Endothelial cell of umbilical vein (primary cell): Measurements from ENCODE around the gene MAEA. TPM values are rescaled to one million over a fixed set of nuclear protein-coding genes. Genes with fewer than 3 reads are reported as not detected.

Experiments
- BruUV-seq: library from RNA; stranded (reverse); fragments of 400-500 nt; replicated peaks from 2 replicates; lab custom pipeline; 2021; lab: Mats Ljungman, UMichigan
- CTCF ChIA-PET: fragments of 300-600, 350-600 bp; sonication (Branson Sonifier 250); formaldehyde crosslinking; loops from one replicate; lab custom pipeline; 2021; ENCODE audit warnings: antibody characterized with exemption, inconsistent platforms; lab: Charles Lee
- POLR2A ChIA-PET: fragments of 300-600, 350-600 bp; sonication (Branson Sonifier 250); formaldehyde crosslinking; loops from one replicate; lab custom pipeline; 2021; ENCODE audit warnings: antibody characterized with exemption, inconsistent platforms; lab: Charles Lee
- DNase-seq: peaks from one replicate; pipeline ENCODE4 v3.0.0-alpha.2; 2011; ENCODE audit warnings: low read depth, low spot score
- FAIRE-seq: peaks from 2 replicates; lab custom pipeline; 2011; peaks lifted over from hg19 to GRCh38; lab: Jason Lieb, UNC
- H2AFZ ChIP-seq: 2 replicates; pipeline ENCODE4 v1.6.0; 2012; ENCODE audit warnings: low read depth, low read length, control low read depth, inconsistent platforms
- H3K27ac ChIP-seq: 2 replicates; pipeline ENCODE4 v1.5.1; 2011; ENCODE audit warnings: low read depth, mild to moderate bottlenecking, control low read depth, low read length, moderate library complexity; ENCODE audit not compliant: insufficient read depth
- H3K27me3 ChIP-seq, 2 experiments: 2 replicates each; pipeline versions ENCODE4 v1.6.0 to v1.6.1; 2011; ENCODE audit warnings: low read length in 2 of 2, mixed read lengths in 1 of 2; ENCODE audit not compliant: control insufficient read depth in 2 of 2, insufficient read depth in 2 of 2
- H3K36me3 ChIP-seq, 2 experiments: 2 replicates in 1 of 2; 3 replicates in 1 of 2; pipeline ENCODE4 v1.5.1; 2011; ENCODE audit warnings: low read length in 2 of 2, mild to moderate bottlenecking in 1 of 2, moderate library complexity in 1 of 2; ENCODE audit not compliant: control insufficient read depth in 2 of 2, insufficient read depth in 2 of 2; ENCODE audit errors: extremely low read depth in 1 of 2
- H3K4me1 ChIP-seq: 3 replicates; pipeline ENCODE4 v1.5.1; 2011; ENCODE audit warnings: mild to moderate bottlenecking, low read length; ENCODE audit not compliant: control insufficient read depth, insufficient read depth; ENCODE audit errors: extremely low read depth
- H3K4me2 ChIP-seq: 2 replicates; pipeline ENCODE4 v1.6.1; 2011; ENCODE audit warnings: low read length, control low read depth, mixed read lengths; ENCODE audit not compliant: insufficient read depth
- H3K4me3 ChIP-seq, 3 experiments: fragments of 200-600 bp in 1 of 3; sonication (generic), shearing (Covaris generic) in 1 of 3; replicated peaks in 1 of 3; 2 replicates each; pipeline ENCODE4 v1.5.1; 2011 to 2016; ENCODE audit warnings: control low read depth in 3 of 3, low read length in 3 of 3, mild to moderate bottlenecking in 2 of 3, inconsistent platforms in 1 of 3, low read depth in 1 of 3, moderate library complexity in 1 of 3; ENCODE audit not compliant: insufficient read depth in 1 of 3
- H3K79me2 ChIP-seq: 2 replicates; pipeline ENCODE4 v1.6.0; 2012; ENCODE audit warnings: low read length, inconsistent platforms; ENCODE audit not compliant: control insufficient read depth, insufficient read depth
- H3K9ac ChIP-seq: replicated peaks from 2 replicates; pipeline ENCODE3; 2011; ENCODE audit warnings: low read length, control low read depth; ENCODE audit not compliant: insufficient read depth; ENCODE audit errors: extremely low read depth
- H3K9me1 ChIP-seq: replicated peaks from 3 replicates; pipeline ENCODE4 v1.6.0; 2011; ENCODE audit warnings: mild to moderate bottlenecking, low read length; ENCODE audit not compliant: control insufficient read depth, insufficient read depth; ENCODE audit errors: extremely low read depth
- H3K9me3 ChIP-seq: replicated peaks from 2 replicates; pipeline ENCODE4 v1.5.1; 2012; ENCODE audit warnings: low read length, inconsistent platforms; ENCODE audit not compliant: control insufficient read depth, insufficient read depth
- H4K20me1 ChIP-seq: replicated peaks from 2 replicates; pipeline ENCODE3; 2011; ENCODE audit warnings: mild to moderate bottlenecking, low read length; ENCODE audit not compliant: control insufficient read depth, insufficient read depth; ENCODE audit errors: extremely low read depth
- CTCF ChIP-seq, 2 donors: IDR thresholded peaks; 1 replicate in 1 of 2; 2 replicates in 1 of 2; pipeline ENCODE4 v1.5.1; 2011; ENCODE audit warnings: low read length in 2 of 2, mild to moderate bottlenecking in 2 of 2, moderate library complexity in 2 of 2, control low read depth in 1 of 2, inconsistent platforms in 1 of 2, low read depth in 1 of 2; ENCODE audit not compliant: insufficient read depth in 1 of 2; ENCODE audit errors: extremely low read depth in 1 of 2
- EZH2 ChIP-seq: IDR thresholded peaks from 2 replicates; pipeline ENCODE4 v1.6.1; 2012; ENCODE audit warnings: borderline replicate concordance, low read depth, mild to moderate bottlenecking, moderate library complexity, low read length, inconsistent platforms; ENCODE audit not compliant: severe bottlenecking
- FOS ChIP-seq: IDR thresholded peaks from 2 replicates; pipeline ENCODE4 v1.6.1; 2011; ENCODE audit warnings: mild to moderate bottlenecking, low read length, moderate library complexity, borderline replicate concordance; ENCODE audit not compliant: insufficient read depth
- GATA2 ChIP-seq: IDR thresholded peaks from 2 replicates; pipeline ENCODE4 v1.7.0; 2011; ENCODE audit warnings: low read depth, mild to moderate bottlenecking, moderate library complexity, mixed read lengths, low read length; ENCODE audit not compliant: insufficient read length, insufficient read depth
- JUN ChIP-seq: IDR thresholded peaks from 2 replicates; pipeline ENCODE4 v1.6.1; 2011; ENCODE audit warnings: borderline replicate concordance, low read depth; ENCODE audit not compliant: insufficient read length, insufficient read depth
- MAX ChIP-seq: IDR thresholded peaks from 2 replicates; pipeline ENCODE4 v1.6.1; 2011; ENCODE audit not compliant: insufficient read depth, insufficient read length
- MYC ChIP-seq: IDR thresholded peaks from one replicate; pipeline ENCODE4 v1.6.1; 2011; ENCODE audit warnings: mild to moderate bottlenecking, low read depth, low read length
- POLR2A ChIP-seq: IDR thresholded peaks from 2 replicates; pipeline ENCODE4 v1.6.1; 2012; ENCODE audit warnings: low read depth, mild to moderate bottlenecking, control low read depth, low read length
- POLR2AphosphoS5 ChIP-seq: IDR thresholded peaks from 2 replicates; pipeline ENCODE4 v1.6.1; 2012; ENCODE audit warnings: low read depth, mild to moderate bottlenecking, control low read depth, low read length, moderate library complexity; ENCODE audit not compliant: insufficient read depth
- dilution Hi-C: fragments of 300-500 bp; cut with MboI; formaldehyde crosslinking; loops from one replicate; pipeline ENCODE4 v1.15.0; 2019; ENCODE audit warnings: low sequenced_read_pairs; ENCODE audit not compliant: extremely low pct_ligation_motif_present
- intact Hi-C: fragments of 100-400 bp; cut with micrococcal nuclease; formaldehyde crosslinking; loops from one replicate; pipeline ENCODE4 v1.10.0; 2022
- polyA plus RNA-seq, 4 experiments: library from polyadenylated mRNA; depleted of rRNA in 3 of 4; stranded (reverse) in 3 of 4; unstranded in 1 of 4; fragments of >200 nt; gene quantifications; 2 replicates each; pipeline versions ENCODE4 v1.2.1 to v1.2.3, GENCODE V29; 2011 to 2012; ENCODE audit warnings: missing spikeins in 1 of 4
- total RNA-seq: library from RNA; stranded (reverse); gene quantifications from 2 replicates; pipeline ENCODE4 v1.2.3, GENCODE V29; 2021

MAEA gene
- total and polyA plus RNA-seq, 2 donors (not counting 3 experiments of a cell fraction or from before 2014, with no cell fraction given) = 66.0 to 108 TPM

GRCh38 chr4:1348014-1348513, 58.4 kb downstream of the MAEA start:
- no peak for FAIRE-seq
- intact Hi-C loops = no loop called here
- dilution Hi-C loops = no loop called here

More at GRCh38 chr4:1348014-1348513, 58.4 kb downstream of the MAEA start:
- no peaks in the 10 kb centered on the region for H3K36me3 ChIP-seq
- H3K9me1 ChIP-seq = no peaks in the 10 kb centered on the region
- H3K4me2 ChIP-seq = peak overlapping the region; percentile 93
- H3K9me3 ChIP-seq = no peaks in the 10 kb centered on the region
- ChIA-PET POLR2A (no interaction called here), CTCF (interaction anchor here (2.7 to 3.0 kb wide), 2 partner anchors 8 to 58 kb away, joined by 10 to 20 read pairs; no protein-coding TSS in a partner anchor)
- peak overlapping the region; percentile 82 for H3K27ac ChIP-seq
- no peaks in the 10 kb centered on the region for H3K27me3 ChIP-seq
- no peak for TF ChIP-seq GATA2
- TF ChIP-seq FOS = no peak
- TF ChIP-seq POLR2AphosphoS5 = no peak
- TF ChIP-seq POLR2A = no peak
- no peak for TF ChIP-seq MYC
- no peak for TF ChIP-seq EZH2
- no peak for TF ChIP-seq CTCF (IDR thresholded peaks at IDR 0.05; ENCODE audit: extremely low read depth in 1 of 2, insufficient read depth in 1 of 2, low read depth in 1 of 2, low read length in 2 of 2)
- TF ChIP-seq MAX = no peak
- no peak for TF ChIP-seq JUN
- no peak for DNase-seq
- H3K4me1 ChIP-seq = peaks cover 16% of the 10 kb centered on the region
- H3K4me3 ChIP-seq = peak overlapping the region; percentile 8 to 76 (median 60)
- H4K20me1 ChIP-seq = no peaks in the 10 kb centered on the region
- H3K9ac ChIP-seq = peak overlapping the region; percentile 82
- no TSS peak for BruUV-seq
- no peaks in the 10 kb centered on the region for H3K79me2 ChIP-seq
- peak overlapping the region; percentile 58 for H2AFZ ChIP-seq
